Measurements from ENCODE around the gene GLT1D1.

The GLT1D1 gene

DNA sequence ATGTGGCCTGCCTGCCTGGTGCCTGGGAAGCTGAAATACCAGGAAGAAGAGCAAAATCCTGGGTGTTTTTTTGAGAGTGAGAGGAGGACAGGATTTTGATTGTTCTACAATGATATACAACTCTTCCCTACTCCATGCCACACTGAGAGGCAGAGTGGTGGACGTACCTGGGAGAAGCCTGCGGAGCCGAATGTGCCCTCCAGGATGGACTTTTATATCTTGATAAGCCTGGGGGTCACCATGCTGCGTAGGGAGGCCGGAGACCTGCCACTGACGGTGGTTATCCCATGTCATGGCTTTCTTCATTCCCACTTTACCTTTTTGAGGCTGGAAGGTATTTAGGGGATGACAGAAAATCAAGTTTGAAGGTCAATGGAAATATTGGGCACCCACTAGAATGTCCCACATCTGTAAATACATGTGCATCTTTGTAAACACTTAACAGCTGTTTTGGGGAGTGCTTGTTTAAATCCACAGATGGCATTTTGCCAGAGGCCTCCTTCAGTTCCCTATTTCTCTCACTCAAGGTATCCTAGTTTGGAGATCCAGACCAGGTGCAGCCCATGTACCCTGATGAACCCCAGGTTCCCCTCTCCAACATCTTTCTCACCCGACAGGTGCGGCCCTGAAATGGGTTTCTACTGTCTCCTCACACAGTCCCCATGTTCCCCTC, 1.1 kb upstream of the GLT1D1 start:
- TF ChIP-seq JUND (IDR thresholded peaks at IDR 0.05; ENCODE audit: low read depth): no peak
- in situ Hi-C loops (cut with HindIII; ENCODE audit: low pct_unique_long_range_greater_than_20kb, low sequenced_read_pairs): no loop called here
- no peak for DNase-seq (ENCODE audit: low read depth in 1 of 2, low spot score in 1 of 2)

DNA sequence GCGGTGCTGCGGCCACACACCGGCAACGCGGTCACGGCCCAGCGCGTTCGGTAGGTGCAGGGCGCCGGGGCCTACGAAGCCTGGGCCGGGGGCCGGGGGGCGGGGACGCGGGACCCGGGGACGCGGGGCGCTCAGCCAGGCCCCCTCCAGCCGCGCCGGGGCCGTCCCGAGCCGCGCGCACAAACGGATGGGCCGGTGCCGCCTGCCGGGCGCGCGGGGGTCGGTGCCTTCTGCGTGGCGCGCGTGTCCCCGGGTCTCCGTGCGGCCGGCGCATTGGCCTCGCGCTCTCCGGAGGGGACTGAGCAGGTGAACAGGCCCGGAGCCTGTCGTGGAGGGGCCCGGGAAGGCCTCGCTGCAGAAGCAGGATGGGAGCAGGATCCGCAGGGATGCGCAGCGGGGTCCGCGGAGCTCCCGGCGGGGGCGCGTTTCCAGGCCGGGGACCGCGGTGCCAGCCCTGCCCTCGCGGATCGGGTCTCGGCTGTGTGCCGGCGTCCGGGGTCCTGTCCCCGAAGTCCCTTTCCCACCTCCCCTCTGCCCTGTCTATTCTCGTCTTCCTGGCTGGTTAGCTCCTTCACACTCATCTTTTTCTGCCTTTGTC, 421 bp downstream of the GLT1D1 start:
- in situ Hi-C loops (cut with HindIII; ENCODE audit: low pct_unique_long_range_greater_than_20kb, low sequenced_read_pairs): no loop called here
- TF ChIP-seq JUND (IDR thresholded peaks at IDR 0.05; ENCODE audit: low read depth): no peak
- no peak for DNase-seq (ENCODE audit: low read depth in 1 of 2, low spot score in 1 of 2)

DNA sequence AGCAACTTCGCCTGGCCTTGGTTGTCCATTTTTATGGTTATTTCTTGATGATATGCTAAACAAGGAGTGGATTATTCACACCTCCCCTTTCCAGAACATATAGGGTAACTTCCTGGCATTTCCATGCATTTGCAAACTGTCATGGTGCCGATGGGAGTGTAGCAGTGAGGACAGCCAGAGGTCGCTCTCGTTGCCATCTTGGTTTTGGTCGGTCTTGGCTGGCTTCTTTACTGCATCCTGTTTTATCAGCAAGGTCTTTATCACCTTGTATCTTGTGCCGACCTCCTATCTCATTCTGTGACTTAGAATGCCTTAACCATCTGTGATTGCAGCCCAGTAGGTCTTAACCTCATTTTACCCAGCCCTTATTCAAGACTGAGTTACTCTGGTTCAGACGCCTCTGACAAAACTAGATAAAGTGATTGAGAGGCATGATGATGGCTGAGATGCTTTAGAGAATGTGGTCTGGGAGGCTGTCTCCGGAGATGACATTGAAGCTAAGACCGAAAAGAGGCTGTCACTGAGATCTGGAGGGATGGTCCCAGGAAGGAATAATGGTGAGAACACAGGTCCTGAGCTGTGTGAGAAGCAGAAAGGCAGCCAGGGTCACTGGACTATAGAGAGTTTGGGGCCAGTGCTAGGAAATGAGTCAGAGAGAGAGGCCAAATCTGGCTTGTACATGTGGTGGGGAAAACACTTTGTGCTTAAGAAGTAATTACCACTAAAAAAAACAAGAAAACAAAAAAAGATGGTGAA, 2.9 kb downstream of the GLT1D1 start:
- in situ Hi-C loops (cut with HindIII; ENCODE audit: low pct_unique_long_range_greater_than_20kb, low sequenced_read_pairs): no loop called here
- no peak for DNase-seq (ENCODE audit: low read depth in 1 of 2, low spot score in 1 of 2)
- TF ChIP-seq JUND (IDR thresholded peaks at IDR 0.05; ENCODE audit: low read depth): no peak

DNA sequence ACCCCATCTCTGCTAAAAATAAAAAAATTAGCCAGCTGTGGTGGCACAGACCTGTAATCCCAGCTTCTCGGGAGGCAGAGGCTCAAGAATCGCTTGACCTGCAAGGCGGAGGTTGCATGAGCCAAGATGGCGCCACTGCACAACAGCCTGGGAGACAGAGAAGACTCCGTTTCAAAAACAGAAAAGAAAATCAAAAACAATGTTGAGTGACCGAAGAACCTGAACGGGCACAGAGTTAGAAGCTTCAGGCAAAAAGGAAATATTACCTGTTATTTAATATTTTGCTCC, 3.5 kb downstream of the GLT1D1 start:
- no peak for DNase-seq (ENCODE audit: low read depth in 1 of 2, low spot score in 1 of 2)
- in situ Hi-C loops (cut with HindIII; ENCODE audit: low pct_unique_long_range_greater_than_20kb, low sequenced_read_pairs): no loop called here
- no peak for TF ChIP-seq JUND (IDR thresholded peaks at IDR 0.05; ENCODE audit: low read depth)

DNA sequence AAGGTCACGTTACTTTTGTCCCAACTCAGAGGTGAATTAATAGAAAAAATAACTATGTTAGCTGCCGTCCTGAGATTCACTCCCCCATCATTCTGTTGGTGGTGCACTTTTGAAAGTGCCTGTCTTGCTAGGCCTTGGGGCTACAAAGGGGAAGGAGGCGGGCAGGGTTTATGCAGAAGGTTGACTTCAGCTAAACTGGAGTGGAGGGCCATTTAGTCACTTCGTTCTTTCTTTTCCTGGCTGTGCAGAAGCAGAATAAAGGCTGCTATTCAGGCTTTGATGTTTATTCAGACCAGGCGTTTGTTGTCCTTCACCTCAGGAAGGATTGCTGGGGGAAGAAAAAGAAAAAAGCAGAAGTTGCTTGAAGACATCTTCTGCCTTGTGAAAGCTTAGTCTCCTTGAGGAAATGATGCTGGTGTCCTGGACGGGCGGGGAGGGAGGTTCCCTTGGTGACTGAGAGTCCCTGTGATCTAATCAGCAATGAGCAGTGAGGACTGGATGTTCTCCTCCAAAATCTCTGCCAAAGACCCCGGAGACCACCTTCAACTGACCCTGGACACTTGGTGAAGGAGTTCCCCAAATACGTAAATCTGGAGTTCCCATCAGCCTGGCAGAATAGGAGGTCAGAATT, 4.0 kb downstream of the GLT1D1 start:
- DNase-seq (ENCODE audit: low read depth in 1 of 2, low spot score in 1 of 2): no peak
- no peak for TF ChIP-seq JUND (IDR thresholded peaks at IDR 0.05; ENCODE audit: low read depth)
- in situ Hi-C loops (cut with HindIII; ENCODE audit: low pct_unique_long_range_greater_than_20kb, low sequenced_read_pairs): no loop called here

DNA sequence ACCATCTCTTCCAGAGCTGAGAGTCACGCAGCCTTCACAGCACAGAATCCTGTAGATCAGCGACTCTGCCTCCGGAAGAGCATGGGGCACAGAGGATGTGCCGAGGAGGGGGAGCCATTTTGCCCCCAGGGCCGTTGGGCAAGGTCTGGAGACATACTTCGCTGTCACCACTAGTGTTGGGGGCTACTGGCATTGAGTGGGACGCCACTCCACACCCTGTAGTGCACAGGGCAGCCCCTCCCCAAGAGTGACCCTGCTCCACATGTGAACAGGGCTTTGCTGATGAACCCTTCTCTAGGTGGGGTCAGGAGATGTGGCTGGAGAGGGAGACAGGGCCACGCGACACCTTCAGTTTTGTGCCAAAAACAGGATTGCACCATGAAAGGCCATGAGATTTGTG, 6.0 kb downstream of the GLT1D1 start:
- in situ Hi-C loops (cut with HindIII; ENCODE audit: low pct_unique_long_range_greater_than_20kb, low sequenced_read_pairs): no loop called here
- TF ChIP-seq JUND (IDR thresholded peaks at IDR 0.05; ENCODE audit: low read depth): no peak
- no peak for DNase-seq (ENCODE audit: low read depth in 1 of 2, low spot score in 1 of 2)

DNA sequence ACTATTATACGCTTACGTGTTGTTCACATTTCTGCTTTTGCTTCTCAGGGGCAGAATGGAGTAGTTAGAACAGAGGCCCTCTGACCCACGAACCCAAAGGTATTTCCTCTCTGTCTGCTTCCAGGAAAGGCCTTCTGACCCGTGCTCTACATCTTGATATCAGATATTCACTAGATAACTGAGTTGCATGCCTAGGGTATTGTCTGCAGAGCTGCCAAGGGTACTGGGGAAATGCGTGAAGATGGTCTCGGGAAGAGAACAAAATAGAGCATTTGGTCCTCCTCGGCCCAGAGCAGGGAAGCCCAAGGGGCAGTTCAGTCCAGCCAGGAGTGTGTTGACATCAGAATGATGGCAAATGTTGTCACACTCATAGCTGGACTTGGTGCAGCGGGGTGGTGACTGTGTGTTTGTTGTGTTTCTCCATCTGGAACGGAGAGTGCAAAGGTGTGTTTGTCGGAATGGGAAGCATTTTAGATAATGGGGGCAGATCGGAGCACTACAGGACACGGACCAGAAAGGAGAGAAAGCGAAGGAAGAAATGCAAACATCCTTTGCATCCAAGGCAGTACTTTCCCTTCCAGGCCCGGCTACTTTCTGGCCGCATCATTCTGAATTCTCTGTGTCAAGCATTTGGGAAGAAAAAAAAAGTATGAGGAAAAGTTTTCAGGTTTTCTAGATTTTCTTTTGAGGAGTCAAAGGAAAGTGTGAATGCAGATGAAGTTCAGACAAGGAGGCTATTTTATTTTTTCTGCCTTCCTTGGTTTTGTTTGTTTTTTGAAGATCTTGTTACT, 8.1 kb downstream of the GLT1D1 start:
- TF ChIP-seq JUND (IDR thresholded peaks at IDR 0.05; ENCODE audit: low read depth): no peak
- DNase-seq (ENCODE audit: low read depth in 1 of 2, low spot score in 1 of 2): no peak
- in situ Hi-C loops (cut with HindIII; ENCODE audit: low pct_unique_long_range_greater_than_20kb, low sequenced_read_pairs): no loop called here

DNA sequence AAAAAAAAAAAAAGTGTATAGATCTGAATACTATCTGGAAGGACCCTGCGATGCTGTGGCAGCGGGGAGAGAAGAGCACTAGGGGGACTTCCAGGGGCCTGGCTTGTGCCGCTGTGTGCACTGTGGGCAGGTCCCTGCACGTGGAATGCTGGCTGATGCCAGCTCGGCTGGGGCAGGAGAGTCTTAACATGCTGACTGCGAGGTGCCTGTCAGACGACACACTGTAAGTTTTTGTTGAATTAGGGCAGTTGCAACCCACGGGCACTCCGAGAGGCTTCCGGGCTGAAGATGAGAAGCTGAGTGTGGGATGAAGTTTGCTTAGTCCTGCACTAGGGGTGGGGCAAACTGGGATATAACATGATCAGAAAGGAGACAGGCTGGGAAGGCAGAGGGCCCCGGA, 10.7 kb downstream of the GLT1D1 start:
- DNase-seq (ENCODE audit: low read depth in 1 of 2, low spot score in 1 of 2): no peak
- in situ Hi-C loops (cut with HindIII; ENCODE audit: low pct_unique_long_range_greater_than_20kb, low sequenced_read_pairs): no loop called here
- TF ChIP-seq JUND (IDR thresholded peaks at IDR 0.05; ENCODE audit: low read depth): no peak

DNA sequence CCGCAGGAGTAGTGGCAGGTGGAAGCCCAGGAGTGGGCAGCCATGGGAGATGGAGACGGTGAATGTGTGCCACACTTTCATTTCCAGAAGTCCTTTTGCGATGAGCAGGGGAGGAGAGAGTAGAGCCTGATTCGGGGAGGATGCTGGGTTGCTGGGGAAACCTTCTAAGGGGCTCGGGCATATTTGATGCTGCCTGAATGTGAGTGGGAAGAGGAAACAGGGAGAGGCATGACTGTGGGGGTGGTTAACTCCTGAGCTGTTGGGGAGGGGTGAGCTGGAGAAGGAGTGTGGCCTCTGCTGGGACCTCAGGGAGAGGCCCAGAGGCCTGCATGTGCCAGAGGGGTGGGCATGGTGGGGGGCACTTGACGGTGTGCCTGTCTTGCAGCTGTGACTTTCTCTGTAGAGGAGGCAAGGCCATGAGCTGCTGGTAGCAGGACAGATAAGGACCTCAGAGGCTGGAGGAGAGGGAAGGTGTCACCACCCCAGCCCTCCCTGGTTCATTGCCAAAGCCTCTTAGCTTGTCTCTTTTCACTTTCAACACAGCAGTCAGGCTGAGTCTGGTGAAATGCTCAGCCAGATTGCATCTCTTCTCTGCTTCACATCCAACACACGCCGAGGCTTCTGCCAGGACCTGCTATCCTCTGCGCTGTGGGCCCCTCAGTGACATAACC, 11.4 kb downstream of the GLT1D1 start:
- no peak for TF ChIP-seq JUND (IDR thresholded peaks at IDR 0.05; ENCODE audit: low read depth)
- no peak for DNase-seq (ENCODE audit: low read depth in 1 of 2, low spot score in 1 of 2)
- in situ Hi-C loops (cut with HindIII; ENCODE audit: low pct_unique_long_range_greater_than_20kb, low sequenced_read_pairs): no loop called here

DNA sequence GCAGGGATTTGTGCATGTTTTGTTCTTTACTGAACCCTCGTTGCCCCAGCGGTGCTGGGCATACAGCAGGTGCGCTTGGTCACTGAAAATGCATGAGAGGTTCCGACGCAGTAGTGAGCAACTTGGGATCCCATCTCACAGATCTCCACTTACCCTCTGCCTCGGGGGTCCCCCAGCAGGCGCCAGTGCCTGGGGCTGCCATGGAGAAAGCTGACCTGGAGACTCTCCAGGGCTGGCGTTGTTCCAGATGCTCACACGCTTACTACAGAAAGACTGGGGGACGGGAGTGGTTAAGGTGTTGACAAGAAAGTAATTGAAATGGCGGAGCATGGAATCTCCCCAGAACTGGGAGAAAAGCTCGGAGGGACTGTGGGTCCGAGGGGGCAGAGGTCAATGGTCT, 14.2 kb downstream of the GLT1D1 start:
- no peak for DNase-seq (ENCODE audit: low read depth in 1 of 2, low spot score in 1 of 2)
- in situ Hi-C loops (cut with HindIII; ENCODE audit: low pct_unique_long_range_greater_than_20kb, low sequenced_read_pairs): no loop called here
- no peak for TF ChIP-seq JUND (IDR thresholded peaks at IDR 0.05; ENCODE audit: low read depth)

DNA sequence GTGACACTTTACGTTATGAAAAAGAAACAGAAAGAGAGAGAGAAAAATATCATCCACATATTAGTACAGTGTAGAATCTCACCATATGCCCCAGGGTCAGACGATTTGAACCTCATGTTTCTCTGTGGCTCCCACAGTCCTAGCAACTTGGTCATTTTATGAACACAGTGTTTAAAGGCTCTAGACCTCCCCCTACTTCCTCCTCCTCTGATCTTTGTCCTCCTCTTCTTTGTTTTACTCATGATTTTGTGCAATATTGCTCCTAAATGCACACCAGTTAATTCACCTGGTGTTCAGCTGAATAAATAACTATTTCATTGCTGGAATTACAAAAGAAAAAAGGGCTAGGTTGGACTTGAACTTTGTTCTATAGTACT, 18.2 kb downstream of the GLT1D1 start:
- DNase-seq (ENCODE audit: low read depth in 1 of 2, low spot score in 1 of 2): no peak
- no peak for TF ChIP-seq JUND (IDR thresholded peaks at IDR 0.05; ENCODE audit: low read depth)
- in situ Hi-C loops (cut with HindIII; ENCODE audit: low pct_unique_long_range_greater_than_20kb, low sequenced_read_pairs): no loop called here

DNA sequence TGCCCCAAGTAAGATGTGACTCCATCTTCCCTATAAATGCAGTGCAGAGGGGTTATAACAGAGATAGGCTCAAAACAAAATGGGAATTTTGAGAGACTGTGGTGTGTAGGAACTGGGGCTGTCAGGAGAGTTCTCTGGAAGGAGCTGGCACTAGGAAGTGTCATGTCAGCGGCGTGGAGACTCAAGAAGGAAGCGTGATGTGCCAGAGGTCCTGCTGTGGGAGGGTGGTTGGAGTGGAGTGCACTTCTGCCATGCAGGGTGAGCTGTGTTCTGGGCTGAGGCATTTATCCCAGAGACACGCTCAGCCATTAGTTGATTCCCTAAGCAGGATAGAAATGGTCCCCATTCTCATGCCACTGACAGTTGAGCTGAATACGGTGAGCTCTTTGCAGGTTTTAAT, 19.0 kb downstream of the GLT1D1 start:
- no peak for TF ChIP-seq JUND (IDR thresholded peaks at IDR 0.05; ENCODE audit: low read depth)
- in situ Hi-C loops (cut with HindIII; ENCODE audit: low pct_unique_long_range_greater_than_20kb, low sequenced_read_pairs): no loop called here
- DNase-seq (ENCODE audit: low read depth in 1 of 2, low spot score in 1 of 2): no peak
